ENCODE data around the gene BPI. TPM values are rescaled to one million over a fixed set of nuclear protein-coding genes. Genes with fewer than 3 reads are reported as not detected.

Gene BPI
- total RNA-seq, 1 experiment from 2014 or later = not detected

- Histone ChIP-seq H3K4me3 (replicated peaks in 1 of 2; ENCODE audit: low read depth in 1 of 2, low read length in 2 of 2) (no peak overlapping the region), H3K9me2 (ENCODE audit: insufficient read depth) (no peaks in the 10 kb centered on the region), H4K20me1 (ENCODE audit: insufficient read depth) (no peaks in the 10 kb centered on the region), H2AFZ (ENCODE audit: low read depth, low read length, poor library complexity, severe bottlenecking) (no peak overlapping the region), H3K4me1 (ENCODE audit: control insufficient read depth in 1 of 2, insufficient read depth in 2 of 2, low read length in 2 of 2) (peaks cover 0 to 5% of the 10 kb centered on the region in 2 experiments; a peak in 1 of 4 replicates), H3K79me2 (ENCODE audit: insufficient read depth, low read length) (no peaks in the 10 kb centered on the region), H3K4me2 (ENCODE audit: low read length) (no peak overlapping the region), H3K27ac (ENCODE audit: low read depth, low read length) (no peak overlapping the region), H3K9ac (ENCODE audit: low read length) (no peak overlapping the region), H3K9me3 (ENCODE audit: control insufficient read depth in 1 of 2, insufficient read depth in 1 of 2, low read depth in 1 of 2, low read length in 2 of 2) (no peaks in the 10 kb centered on the region), H3K27me3 (ENCODE audit: insufficient read depth, low read length) (no peaks in the 10 kb centered on the region), H3K36me3 (ENCODE audit: control insufficient read depth in 1 of 2, insufficient read depth in 2 of 2, low read length in 2 of 2) (no peaks in the 10 kb centered on the region)
- DNase-seq (ENCODE audit: low read depth, low spot score) (no peak), ATAC-seq (peak; percentile 89)
- CTCF ChIA-PET = no interaction called here
- intact Hi-C loops (cut with micrococcal nuclease) = no loop called here
- POLR2A ChIA-PET = no interaction called here
- RAD21 ChIA-PET (ENCODE audit: low non-redundant PET in 1 of 2, low total read pairs in 2 of 2, uncharacterized antibody in 2 of 2, unreplicated experiment in 2 of 2) = no interaction called here
- no TSS peak for BruUV-seq (replicated peaks)
- TF ChIP-seq EZH2 (IDR thresholded peaks at IDR 0.05) (no peak), CEBPB (IDR thresholded peaks at IDR 0.05; ENCODE audit: low read depth) (no peak), ZNF274 (IDR thresholded peaks at IDR 0.05; ENCODE audit: low read depth, low read length) (no peak), YY1 (IDR thresholded peaks at IDR 0.05; ENCODE audit: extremely low read depth, insufficient replicate concordance, low read depth, low read length) (no peak), SP1 (IDR thresholded peaks at IDR 0.05; ENCODE audit: low read depth) (no peak), CTCF (IDR thresholded peaks at IDR 0.05 in 2 of 3, conservative IDR thresholded peaks at IDR 0.05 in 1 of 3; ENCODE audit: borderline replicate concordance in 1 of 3, insufficient read depth in 1 of 3, low read depth in 2 of 3, low read length in 2 of 3) (peak; percentile 41 to 59 (median 49); a peak in 5 of 6 replicates), RAD21 (IDR thresholded peaks at IDR 0.05; ENCODE audit: low read depth) (peak; percentile 36; the same call in 1 of the 2 replicates), CBX3 (IDR thresholded peaks at IDR 0.05; ENCODE audit: low read depth) (no peak)
- TF ChIP-seq, protein P1, sequence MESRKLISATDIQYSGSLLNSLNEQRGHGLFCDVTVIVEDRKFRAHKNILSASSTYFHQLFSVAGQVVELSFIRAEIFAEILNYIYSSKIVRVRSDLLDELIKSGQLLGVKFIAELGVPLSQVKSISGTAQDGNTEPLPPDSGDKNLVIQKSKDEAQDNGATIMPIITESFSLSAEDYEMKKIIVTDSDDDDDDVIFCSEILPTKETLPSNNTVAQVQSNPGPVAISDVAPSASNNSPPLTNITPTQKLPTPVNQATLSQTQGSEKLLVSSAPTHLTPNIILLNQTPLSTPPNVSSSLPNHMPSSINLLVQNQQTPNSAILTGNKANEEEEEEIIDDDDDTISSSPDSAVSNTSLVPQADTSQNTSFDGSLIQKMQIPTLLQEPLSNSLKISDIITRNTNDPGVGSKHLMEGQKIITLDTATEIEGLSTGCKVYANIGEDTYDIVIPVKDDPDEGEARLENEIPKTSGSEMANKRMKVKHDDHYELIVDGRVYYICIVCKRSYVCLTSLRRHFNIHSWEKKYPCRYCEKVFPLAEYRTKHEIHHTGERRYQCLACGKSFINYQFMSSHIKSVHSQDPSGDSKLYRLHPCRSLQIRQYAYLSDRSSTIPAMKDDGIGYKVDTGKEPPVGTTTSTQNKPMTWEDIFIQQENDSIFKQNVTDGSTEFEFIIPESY (IDR thresholded peaks at IDR 0.05; ENCODE audit: extremely low read depth, insufficient replicate concordance, low read length) = no peak
- TF ChIP-seq, protein P2, sequence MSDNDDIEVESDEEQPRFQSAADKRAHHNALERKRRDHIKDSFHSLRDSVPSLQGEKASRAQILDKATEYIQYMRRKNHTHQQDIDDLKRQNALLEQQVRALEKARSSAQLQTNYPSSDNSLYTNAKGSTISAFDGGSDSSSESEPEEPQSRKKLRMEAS (IDR thresholded peaks at IDR 0.05) = no peak
Observed at GRCh38 chr20:38290829-38291814, 12.8 kb upstream of the BPI start.
